GM23338 (cell line): ENCODE measurements around the gene PIANP. TPM values are rescaled to one million over a fixed set of nuclear protein-coding genes. Genes with fewer than 3 reads are reported as not detected.
A peak's percentile ranks its signal among the peaks of the same experiment; 100 is the strongest.
"Not testable (repeated sequence)": the region's sequence is repeated elsewhere in the genome, so short reads cannot be mapped to it uniquely, and the experiment has no call there.

Experiments used
- ATAC-seq: fragments of 200-7000 bp; cut with Tn5 transposase; 3 replicates; pipeline ENCODE4 v1.9.1; 2020
- DNase-seq: peaks from one replicate; pipeline ENCODE4 v3.0.0-alpha.2; 2015; ENCODE audit warnings: low spot score
- H2AFZ ChIP-seq: fragments of 200-600 bp; sonication (generic); 2 replicates; pipeline ENCODE4 v1.8.0; 2016; ENCODE audit warnings: antibody characterized with exemption, mild to moderate bottlenecking, moderate library complexity
- H3F3A ChIP-seq: fragments of 200-600 bp; sonication (generic); replicated peaks from 2 replicates; pipeline ENCODE4 v1.8.0; 2017; ENCODE audit warnings: antibody characterized with exemption, mixed run types, low read depth
- H3K27ac ChIP-seq: fragments of 200-600 bp; sonication (generic); 2 replicates; pipeline ENCODE4 v1.6.1; 2016; ENCODE audit warnings: low read depth
- H3K27me3 ChIP-seq: fragments of 200-600 bp; sonication (generic); 2 replicates; pipeline ENCODE4 v1.8.0; 2016; ENCODE audit warnings: mild to moderate bottlenecking, mixed run types, moderate library complexity; ENCODE audit not compliant: insufficient read depth
- H3K36me3 ChIP-seq: fragments of 200-600 bp; sonication (generic); 2 replicates; pipeline ENCODE4 v1.8.0; 2016; ENCODE audit warnings: mild to moderate bottlenecking; ENCODE audit not compliant: insufficient read depth
- H3K4me1 ChIP-seq: fragments of 200-600 bp; sonication (generic); 2 replicates; pipeline ENCODE4 v1.8.0; 2016; ENCODE audit warnings: mild to moderate bottlenecking, moderate library complexity; ENCODE audit not compliant: insufficient read depth
- H3K4me2 ChIP-seq: fragments of 200-600 bp; sonication (generic); 2 replicates; pipeline ENCODE4 v1.7.1; 2017; ENCODE audit warnings: mixed run types
- H3K4me3 ChIP-seq: fragments of 200-600 bp; sonication (generic); 2 replicates; pipeline ENCODE4 v1.6.1; 2016; ENCODE audit warnings: mixed run types
- H3K79me2 ChIP-seq: fragments of 200-600 bp; sonication (generic); replicated peaks from 2 replicates; pipeline ENCODE4 v1.8.0; 2017; ENCODE audit warnings: mild to moderate bottlenecking; ENCODE audit not compliant: insufficient read depth
- H3K9me2 ChIP-seq: fragments of 200-600 bp; sonication (generic); 2 replicates; pipeline ENCODE4 v1.8.0; 2017; ENCODE audit not compliant: insufficient read depth
- H4K20me1 ChIP-seq: fragments of 200-600 bp; sonication (generic); replicated peaks from 2 replicates; pipeline ENCODE4 v1.8.0; 2017; ENCODE audit warnings: mild to moderate bottlenecking; ENCODE audit not compliant: insufficient read depth
- H3K27ac Mint-ChIP-seq: 2 replicates; pipeline ENCODE4 v1.8.0; 2020; ENCODE audit warnings: inconsistent platforms, mild to moderate bottlenecking, moderate library complexity, mixed read lengths
- H3K27me3 Mint-ChIP-seq: 3 replicates; pipeline ENCODE4 v1.8.0; 2022; ENCODE audit warnings: low read depth, mild to moderate bottlenecking, moderate library complexity, mixed read lengths, inconsistent platforms; ENCODE audit not compliant: insufficient read depth, poor library complexity
- H3K36me3 Mint-ChIP-seq: 3 replicates; pipeline ENCODE4 v1.8.0; 2021; ENCODE audit warnings: low read depth, mild to moderate bottlenecking, inconsistent platforms, moderate library complexity, mixed read lengths
- H3K4me1 Mint-ChIP-seq: 3 replicates; pipeline ENCODE4 v1.8.0; 2020; ENCODE audit warnings: mild to moderate bottlenecking, inconsistent platforms, mixed read lengths
- H3K4me3 Mint-ChIP-seq: 3 replicates; pipeline ENCODE4 v1.8.0; 2021; ENCODE audit warnings: moderate library complexity, mild to moderate bottlenecking, inconsistent platforms, mixed read lengths
- H3K9me3 Mint-ChIP-seq: 3 replicates; pipeline ENCODE4 v1.8.0; 2020; ENCODE audit warnings: moderate library complexity, mild to moderate bottlenecking, inconsistent platforms, mixed read lengths
- EZH2 ChIP-seq: fragments of 200-600 bp; sonication (generic); IDR thresholded peaks from one replicate; pipeline ENCODE4 v1.8.0; 2017; ENCODE audit warnings: antibody characterized with exemption, mild to moderate bottlenecking, low read depth; ENCODE audit not compliant: unreplicated experiment
- JUNB ChIP-seq: IDR thresholded peaks from one replicate; pipeline ENCODE4 v1.6.1; 2016; ENCODE audit warnings: antibody characterized with exemption; ENCODE audit not compliant: unreplicated experiment
- POLR2AphosphoS5 ChIP-seq: IDR thresholded peaks from 2 replicates; pipeline ENCODE4 v1.6.1; 2016; ENCODE audit warnings: antibody characterized with exemption, low read depth
- polyA plus RNA-seq: library from polyadenylated mRNA; unstranded; fragments of >200 nt; fragmentation: Nextera tagmentation; extraction: Ambion mirVana; gene quantifications from 2 replicates; pipeline ENCODE4 v1.2.1, GENCODE V29; 2016
- total RNA-seq: library from RNA; depleted of rRNA; stranded (reverse); fragments of >200 nt; shearing (Covaris generic); gene quantifications from 2 replicates; pipeline ENCODE4 v1.2.3, GENCODE V29; 2014
- TF ChIP-seq, protein P1 (sequence below), 2 experiments: fragments of 200-600 bp in 1 of 2; sonication (generic) in 1 of 2; conservative IDR thresholded peaks; 2 replicates each; pipeline versions ENCODE4 v1.5.1 to v1.6.1; 2016 to 2017; ENCODE audit warnings: antibody characterized with exemption in 2 of 2, low read depth in 2 of 2, mild to moderate bottlenecking in 2 of 2, moderate library complexity in 1 of 2
- TF ChIP-seq, protein P2 (sequence below): IDR thresholded peaks from one replicate; pipeline ENCODE4 v1.6.1; 2018; ENCODE audit warnings: antibody characterized with exemption; ENCODE audit not compliant: unreplicated experiment
- TF ChIP-seq, protein P3 (sequence below): fragments of 250-450 bp; sonication (Bioruptor Pico); IDR thresholded peaks from 2 replicates; pipeline ENCODE4 v1.5.0; 2020; ENCODE audit warnings: mild to moderate bottlenecking, moderate library complexity
- TF ChIP-seq, protein P4 (sequence below): IDR thresholded peaks from 2 replicates; pipeline ENCODE4 v1.6.1; 2016; ENCODE audit warnings: antibody characterized with exemption

PIANP gene
- total and polyA plus RNA-seq, 2 experiments from 2014 or later, result 2.2 to 6.4 TPM

DNA sequence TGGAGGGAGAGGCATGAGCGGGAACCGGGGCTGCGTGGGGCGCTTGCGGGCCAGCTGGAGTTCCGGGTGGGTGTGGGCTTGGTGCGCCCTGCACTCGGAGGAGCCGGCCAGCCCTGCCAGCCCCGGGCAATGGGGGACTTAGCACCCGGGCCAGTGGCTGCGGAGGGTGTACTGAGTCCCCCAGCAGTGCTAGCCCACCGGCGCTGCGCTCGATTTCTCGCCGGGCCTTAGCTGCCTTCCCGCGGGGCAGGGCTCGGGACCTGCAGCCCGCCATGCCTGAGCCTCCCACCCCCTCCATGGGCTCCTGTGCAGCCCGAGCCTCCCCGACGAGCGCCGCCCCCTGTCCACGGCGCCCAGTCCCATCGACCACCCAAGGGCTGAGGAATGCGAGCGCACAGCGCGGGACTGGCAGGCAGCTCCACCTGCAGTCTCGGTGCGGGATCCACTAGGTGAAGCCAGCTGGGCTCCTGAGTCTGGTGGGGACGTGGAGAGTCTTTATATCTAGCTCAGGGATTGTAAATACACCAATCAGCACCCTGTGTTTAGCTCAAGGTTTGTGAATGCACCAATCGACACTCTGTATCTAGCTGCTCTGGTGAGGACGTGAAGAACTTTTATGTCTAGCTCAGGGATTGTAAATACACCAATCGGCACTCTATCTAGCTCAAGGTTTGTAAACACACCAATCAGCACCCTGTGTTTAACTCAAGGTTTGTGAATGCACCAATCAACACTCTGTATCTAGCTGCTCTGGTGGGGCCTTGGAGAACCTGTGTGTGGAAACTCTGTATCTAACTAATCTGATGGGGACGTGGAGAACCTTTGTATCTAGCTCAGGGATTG, 15.6 kb upstream of the PIANP start:
- H3K27ac ChIP-seq, H3K9me3 Mint-ChIP-seq, H3K36me3 ChIP-seq, H3K4me1 Mint-ChIP-seq, H4K20me1 ChIP-seq, H3K4me3 Mint-ChIP-seq, H3K36me3 Mint-ChIP-seq, H3K27me3 Mint-ChIP-seq, H3K79me2 ChIP-seq, H3K27ac Mint-ChIP-seq, H3K27me3 ChIP-seq, H3K4me1 ChIP-seq, H3F3A ChIP-seq, H3K9me2 ChIP-seq, ATAC-seq, H3K4me2 ChIP-seq, H3K4me3 ChIP-seq: not testable (repeated sequence)
- TF ChIP-seq, protein P1, sequence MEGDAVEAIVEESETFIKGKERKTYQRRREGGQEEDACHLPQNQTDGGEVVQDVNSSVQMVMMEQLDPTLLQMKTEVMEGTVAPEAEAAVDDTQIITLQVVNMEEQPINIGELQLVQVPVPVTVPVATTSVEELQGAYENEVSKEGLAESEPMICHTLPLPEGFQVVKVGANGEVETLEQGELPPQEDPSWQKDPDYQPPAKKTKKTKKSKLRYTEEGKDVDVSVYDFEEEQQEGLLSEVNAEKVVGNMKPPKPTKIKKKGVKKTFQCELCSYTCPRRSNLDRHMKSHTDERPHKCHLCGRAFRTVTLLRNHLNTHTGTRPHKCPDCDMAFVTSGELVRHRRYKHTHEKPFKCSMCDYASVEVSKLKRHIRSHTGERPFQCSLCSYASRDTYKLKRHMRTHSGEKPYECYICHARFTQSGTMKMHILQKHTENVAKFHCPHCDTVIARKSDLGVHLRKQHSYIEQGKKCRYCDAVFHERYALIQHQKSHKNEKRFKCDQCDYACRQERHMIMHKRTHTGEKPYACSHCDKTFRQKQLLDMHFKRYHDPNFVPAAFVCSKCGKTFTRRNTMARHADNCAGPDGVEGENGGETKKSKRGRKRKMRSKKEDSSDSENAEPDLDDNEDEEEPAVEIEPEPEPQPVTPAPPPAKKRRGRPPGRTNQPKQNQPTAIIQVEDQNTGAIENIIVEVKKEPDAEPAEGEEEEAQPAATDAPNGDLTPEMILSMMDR (conservative IDR thresholded peaks at IDR 0.05; ENCODE audit: low read depth in 2 of 2), result 0 out of 4 replicates have a peak, but pooled peaks of 1 of the 2 experiments have one; percentile 6
- peak; percentile 29 for DNase-seq
- peak overlapping the region; percentile 59; the same call in 1 of the 2 replicates for H2AFZ ChIP-seq

DNA sequence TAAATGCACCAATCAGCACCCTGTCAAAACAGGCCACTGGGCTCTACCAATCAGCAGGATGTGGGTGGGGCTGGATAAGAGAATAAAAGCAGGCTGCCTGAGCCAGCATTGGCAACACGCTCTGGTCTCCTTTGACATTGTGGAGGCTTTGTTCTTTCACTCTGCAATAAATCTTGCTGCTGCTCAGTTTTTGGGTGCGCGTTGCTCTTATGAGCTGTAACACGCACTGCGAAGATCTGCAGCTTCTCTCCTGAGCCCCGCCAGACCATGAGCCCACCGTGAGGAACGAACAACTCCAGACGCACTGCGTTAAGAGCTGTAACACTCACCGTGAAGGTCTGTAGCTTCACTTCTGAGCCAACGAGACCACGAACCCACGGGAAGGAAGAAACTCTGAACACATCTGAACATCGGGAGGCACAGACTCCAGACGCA, 8.4 kb upstream of the PIANP start:
- Mint-ChIP-seq H3K27ac (no peak overlapping the region), H3K4me3 (no peak overlapping the region; the same call in 2 of the 3 replicates), H3K4me1 (no peaks in the 10 kb centered on the region), H3K9me3 (no peaks in the 10 kb centered on the region; the same call in 2 of the 3 replicates), H3K27me3 (peaks cover 6% of the 10 kb centered on the region), H3K36me3 (peaks cover 8% of the 10 kb centered on the region; the same call in 2 of the 3 replicates)
- H3K9me2 ChIP-seq, result no peaks in the 10 kb centered on the region
- no peak overlapping the region for H3K4me3 ChIP-seq
- no peaks in the 10 kb centered on the region for H3F3A ChIP-seq
- no peak for DNase-seq
- H3K36me3 ChIP-seq, result no peaks in the 10 kb centered on the region
- no peaks in the 10 kb centered on the region for H4K20me1 ChIP-seq
- no peak overlapping the region for H3K27ac ChIP-seq
- no peaks in the 10 kb centered on the region for H3K4me1 ChIP-seq
- no peak overlapping the region for H2AFZ ChIP-seq
- no peak overlapping the region for H3K4me2 ChIP-seq
- ATAC-seq, result no peak
- H3K79me2 ChIP-seq, result no peaks in the 10 kb centered on the region
- no peaks in the 10 kb centered on the region for H3K27me3 ChIP-seq
- TF ChIP-seq, protein P2, sequence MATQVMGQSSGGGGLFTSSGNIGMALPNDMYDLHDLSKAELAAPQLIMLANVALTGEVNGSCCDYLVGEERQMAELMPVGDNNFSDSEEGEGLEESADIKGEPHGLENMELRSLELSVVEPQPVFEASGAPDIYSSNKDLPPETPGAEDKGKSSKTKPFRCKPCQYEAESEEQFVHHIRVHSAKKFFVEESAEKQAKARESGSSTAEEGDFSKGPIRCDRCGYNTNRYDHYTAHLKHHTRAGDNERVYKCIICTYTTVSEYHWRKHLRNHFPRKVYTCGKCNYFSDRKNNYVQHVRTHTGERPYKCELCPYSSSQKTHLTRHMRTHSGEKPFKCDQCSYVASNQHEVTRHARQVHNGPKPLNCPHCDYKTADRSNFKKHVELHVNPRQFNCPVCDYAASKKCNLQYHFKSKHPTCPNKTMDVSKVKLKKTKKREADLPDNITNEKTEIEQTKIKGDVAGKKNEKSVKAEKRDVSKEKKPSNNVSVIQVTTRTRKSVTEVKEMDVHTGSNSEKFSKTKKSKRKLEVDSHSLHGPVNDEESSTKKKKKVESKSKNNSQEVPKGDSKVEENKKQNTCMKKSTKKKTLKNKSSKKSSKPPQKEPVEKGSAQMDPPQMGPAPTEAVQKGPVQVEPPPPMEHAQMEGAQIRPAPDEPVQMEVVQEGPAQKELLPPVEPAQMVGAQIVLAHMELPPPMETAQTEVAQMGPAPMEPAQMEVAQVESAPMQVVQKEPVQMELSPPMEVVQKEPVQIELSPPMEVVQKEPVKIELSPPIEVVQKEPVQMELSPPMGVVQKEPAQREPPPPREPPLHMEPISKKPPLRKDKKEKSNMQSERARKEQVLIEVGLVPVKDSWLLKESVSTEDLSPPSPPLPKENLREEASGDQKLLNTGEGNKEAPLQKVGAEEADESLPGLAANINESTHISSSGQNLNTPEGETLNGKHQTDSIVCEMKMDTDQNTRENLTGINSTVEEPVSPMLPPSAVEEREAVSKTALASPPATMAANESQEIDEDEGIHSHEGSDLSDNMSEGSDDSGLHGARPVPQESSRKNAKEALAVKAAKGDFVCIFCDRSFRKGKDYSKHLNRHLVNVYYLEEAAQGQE, result no peak
- TF ChIP-seq, protein P3, sequence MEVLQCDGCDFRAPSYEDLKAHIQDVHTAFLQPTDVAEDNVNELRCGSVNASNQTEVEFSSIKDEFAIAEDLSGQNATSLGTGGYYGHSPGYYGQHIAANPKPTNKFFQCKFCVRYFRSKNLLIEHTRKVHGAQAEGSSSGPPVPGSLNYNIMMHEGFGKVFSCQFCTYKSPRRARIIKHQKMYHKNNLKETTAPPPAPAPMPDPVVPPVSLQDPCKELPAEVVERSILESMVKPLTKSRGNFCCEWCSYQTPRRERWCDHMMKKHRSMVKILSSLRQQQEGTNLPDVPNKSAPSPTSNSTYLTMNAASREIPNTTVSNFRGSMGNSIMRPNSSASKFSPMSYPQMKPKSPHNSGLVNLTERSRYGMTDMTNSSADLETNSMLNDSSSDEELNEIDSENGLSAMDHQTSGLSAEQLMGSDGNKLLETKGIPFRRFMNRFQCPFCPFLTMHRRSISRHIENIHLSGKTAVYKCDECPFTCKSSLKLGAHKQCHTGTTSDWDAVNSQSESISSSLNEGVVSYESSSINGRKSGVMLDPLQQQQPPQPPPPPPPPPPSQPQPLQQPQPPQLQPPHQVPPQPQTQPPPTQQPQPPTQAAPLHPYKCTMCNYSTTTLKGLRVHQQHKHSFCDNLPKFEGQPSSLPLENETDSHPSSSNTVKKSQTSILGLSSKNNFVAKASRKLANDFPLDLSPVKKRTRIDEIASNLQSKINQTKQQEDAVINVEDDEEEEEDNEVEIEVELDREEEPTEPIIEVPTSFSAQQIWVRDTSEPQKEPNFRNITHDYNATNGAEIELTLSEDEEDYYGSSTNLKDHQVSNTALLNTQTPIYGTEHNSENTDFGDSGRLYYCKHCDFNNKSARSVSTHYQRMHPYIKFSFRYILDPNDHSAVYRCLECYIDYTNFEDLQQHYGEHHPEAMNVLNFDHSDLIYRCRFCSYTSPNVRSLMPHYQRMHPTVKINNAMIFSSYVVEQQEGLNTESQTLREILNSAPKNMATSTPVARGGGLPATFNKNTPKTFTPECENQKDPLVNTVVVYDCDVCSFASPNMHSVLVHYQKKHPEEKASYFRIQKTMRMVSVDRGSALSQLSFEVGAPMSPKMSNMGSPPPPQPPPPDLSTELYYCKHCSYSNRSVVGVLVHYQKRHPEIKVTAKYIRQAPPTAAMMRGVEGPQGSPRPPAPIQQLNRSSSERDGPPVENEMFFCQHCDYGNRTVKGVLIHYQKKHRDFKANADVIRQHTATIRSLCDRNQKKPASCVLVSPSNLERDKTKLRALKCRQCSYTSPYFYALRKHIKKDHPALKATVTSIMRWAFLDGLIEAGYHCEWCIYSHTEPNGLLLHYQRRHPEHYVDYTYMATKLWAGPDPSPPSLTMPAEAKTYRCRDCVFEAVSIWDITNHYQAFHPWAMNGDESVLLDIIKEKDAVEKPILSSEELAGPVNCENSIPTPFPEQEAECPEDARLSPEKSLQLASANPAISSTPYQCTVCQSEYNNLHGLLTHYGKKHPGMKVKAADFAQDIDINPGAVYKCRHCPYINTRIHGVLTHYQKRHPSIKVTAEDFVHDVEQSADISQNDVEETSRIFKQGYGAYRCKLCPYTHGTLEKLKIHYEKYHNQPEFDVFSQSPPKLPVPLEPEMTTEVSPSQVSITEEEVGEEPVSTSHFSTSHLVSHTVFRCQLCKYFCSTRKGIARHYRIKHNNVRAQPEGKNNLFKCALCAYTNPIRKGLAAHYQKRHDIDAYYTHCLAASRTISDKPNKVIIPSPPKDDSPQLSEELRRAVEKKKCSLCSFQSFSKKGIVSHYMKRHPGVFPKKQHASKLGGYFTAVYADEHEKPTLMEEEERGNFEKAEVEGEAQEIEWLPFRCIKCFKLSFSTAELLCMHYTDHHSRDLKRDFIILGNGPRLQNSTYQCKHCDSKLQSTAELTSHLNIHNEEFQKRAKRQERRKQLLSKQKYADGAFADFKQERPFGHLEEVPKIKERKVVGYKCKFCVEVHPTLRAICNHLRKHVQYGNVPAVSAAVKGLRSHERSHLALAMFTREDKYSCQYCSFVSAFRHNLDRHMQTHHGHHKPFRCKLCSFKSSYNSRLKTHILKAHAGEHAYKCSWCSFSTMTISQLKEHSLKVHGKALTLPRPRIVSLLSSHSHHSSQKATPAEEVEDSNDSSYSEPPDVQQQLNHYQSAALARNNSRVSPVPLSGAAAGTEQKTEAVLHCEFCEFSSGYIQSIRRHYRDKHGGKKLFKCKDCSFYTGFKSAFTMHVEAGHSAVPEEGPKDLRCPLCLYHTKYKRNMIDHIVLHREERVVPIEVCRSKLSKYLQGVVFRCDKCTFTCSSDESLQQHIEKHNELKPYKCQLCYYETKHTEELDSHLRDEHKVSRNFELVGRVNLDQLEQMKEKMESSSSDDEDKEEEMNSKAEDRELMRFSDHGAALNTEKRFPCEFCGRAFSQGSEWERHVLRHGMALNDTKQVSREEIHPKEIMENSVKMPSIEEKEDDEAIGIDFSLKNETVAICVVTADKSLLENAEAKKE (CRISPR knock-in tag), result no peak
- TF ChIP-seq JUNB, result no peak
- TF ChIP-seq POLR2AphosphoS5, result no peak
- TF ChIP-seq EZH2, result no peak
- TF ChIP-seq, protein P4, sequence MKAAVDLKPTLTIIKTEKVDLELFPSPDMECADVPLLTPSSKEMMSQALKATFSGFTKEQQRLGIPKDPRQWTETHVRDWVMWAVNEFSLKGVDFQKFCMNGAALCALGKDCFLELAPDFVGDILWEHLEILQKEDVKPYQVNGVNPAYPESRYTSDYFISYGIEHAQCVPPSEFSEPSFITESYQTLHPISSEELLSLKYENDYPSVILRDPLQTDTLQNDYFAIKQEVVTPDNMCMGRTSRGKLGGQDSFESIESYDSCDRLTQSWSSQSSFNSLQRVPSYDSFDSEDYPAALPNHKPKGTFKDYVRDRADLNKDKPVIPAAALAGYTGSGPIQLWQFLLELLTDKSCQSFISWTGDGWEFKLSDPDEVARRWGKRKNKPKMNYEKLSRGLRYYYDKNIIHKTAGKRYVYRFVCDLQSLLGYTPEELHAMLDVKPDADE, result no peak
